ENCODE data around the gene DYNC2LI1. TPM values are rescaled to one million over a fixed set of nuclear protein-coding genes. Genes with fewer than 3 reads are reported as not detected.

The DYNC2LI1 gene
- total and polyA plus RNA-seq, 8 donors: 3.5 to 43.1 (median 26.4) TPM

DNA sequence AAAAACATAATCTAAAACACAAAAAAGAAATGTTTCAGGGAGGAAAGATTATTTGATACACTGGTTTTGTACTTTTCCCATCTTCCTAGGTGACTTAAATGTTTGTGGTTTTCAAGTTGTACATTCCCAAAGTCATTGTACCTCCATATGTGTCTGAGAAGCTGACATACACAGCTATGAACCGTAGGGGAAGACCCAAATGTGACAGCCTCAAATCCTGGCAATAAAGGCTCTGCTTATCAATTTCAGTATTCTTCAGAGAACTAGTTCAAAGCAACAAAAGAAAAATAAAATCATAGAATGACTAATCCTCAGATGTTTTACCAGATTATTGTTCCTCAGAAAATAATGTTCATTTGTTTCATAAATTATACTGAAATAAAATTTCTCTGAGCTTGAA lies 2.5 kb downstream of the DYNC2LI1 start:
- no peak overlapping the region for H3K27ac ChIP-seq
- peaks cover 0 to 14% (median 4%) of the 10 kb centered on the region in 4 donors for H3K4me1 ChIP-seq
- intact Hi-C loops (cut with DNase I; ENCODE audit: low total_unique reads): no loop called here
- no peak for TF ChIP-seq POLR2AphosphoS5 (IDR thresholded peaks at IDR 0.05)
- no peak for TF ChIP-seq POLR2A (IDR thresholded peaks at IDR 0.05)
- no peak for TF ChIP-seq EP300 (IDR thresholded peaks at IDR 0.05)
- TF ChIP-seq, protein P1, sequence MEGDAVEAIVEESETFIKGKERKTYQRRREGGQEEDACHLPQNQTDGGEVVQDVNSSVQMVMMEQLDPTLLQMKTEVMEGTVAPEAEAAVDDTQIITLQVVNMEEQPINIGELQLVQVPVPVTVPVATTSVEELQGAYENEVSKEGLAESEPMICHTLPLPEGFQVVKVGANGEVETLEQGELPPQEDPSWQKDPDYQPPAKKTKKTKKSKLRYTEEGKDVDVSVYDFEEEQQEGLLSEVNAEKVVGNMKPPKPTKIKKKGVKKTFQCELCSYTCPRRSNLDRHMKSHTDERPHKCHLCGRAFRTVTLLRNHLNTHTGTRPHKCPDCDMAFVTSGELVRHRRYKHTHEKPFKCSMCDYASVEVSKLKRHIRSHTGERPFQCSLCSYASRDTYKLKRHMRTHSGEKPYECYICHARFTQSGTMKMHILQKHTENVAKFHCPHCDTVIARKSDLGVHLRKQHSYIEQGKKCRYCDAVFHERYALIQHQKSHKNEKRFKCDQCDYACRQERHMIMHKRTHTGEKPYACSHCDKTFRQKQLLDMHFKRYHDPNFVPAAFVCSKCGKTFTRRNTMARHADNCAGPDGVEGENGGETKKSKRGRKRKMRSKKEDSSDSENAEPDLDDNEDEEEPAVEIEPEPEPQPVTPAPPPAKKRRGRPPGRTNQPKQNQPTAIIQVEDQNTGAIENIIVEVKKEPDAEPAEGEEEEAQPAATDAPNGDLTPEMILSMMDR (IDR thresholded peaks at IDR 0.05): no peak
- H3K27me3 ChIP-seq: no peaks in the 10 kb centered on the region
- DNase-seq: no peak
- H3K36me3 ChIP-seq: peaks cover 0 to 22% (median 14%) of the 10 kb centered on the region in 4 donors
- no peak overlapping the region for H3K4me3 ChIP-seq
- no peaks in the 10 kb centered on the region for H3K9me3 ChIP-seq
- 70 to 91% (median 78%) methylated on average over 1 of the region's 1 CpG for whole genome bisulfite sequencing, 5 donors

DNA sequence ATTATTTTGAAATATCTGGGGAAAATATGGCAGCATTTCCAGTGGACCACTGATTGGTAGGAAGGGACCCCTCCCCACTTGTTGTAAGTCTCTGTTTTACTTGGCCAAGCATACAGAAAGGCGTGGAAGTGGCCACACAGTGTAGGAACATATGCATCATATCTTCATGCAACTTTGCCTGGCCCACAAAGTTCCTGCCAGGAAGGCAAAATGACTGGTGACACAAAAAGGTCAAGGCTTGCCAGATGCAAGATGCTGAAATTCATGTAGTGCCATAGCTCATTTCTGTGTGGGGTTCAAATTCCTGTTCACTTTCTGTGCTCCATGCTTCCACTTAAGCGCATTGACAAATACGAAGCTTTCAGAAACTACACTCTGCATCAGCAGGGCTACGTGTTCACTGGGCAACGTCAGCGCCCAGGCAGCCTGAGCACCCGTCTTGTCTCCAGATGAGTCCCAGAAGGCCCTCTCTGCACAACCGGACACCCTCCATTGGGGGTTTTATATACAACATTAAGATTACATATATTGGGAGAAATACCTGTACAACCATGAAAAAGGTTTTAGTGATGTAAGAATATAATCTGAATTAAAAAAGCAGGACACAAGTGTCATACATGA lies 3.6 kb downstream of the DYNC2LI1 start:
- no peak for DNase-seq
- H3K27ac ChIP-seq: no peak overlapping the region
- H3K27me3 ChIP-seq: no peaks in the 10 kb centered on the region
- peaks cover 0 to 14% (median 4%) of the 10 kb centered on the region in 4 donors for H3K4me1 ChIP-seq
- H3K36me3 ChIP-seq: peaks cover 0 to 22% (median 14%) of the 10 kb centered on the region in 4 donors
- no peaks in the 10 kb centered on the region for H3K9me3 ChIP-seq
- H3K4me3 ChIP-seq: no peak overlapping the region
- TF ChIP-seq POLR2A (IDR thresholded peaks at IDR 0.05) (no peak), POLR2AphosphoS5 (IDR thresholded peaks at IDR 0.05) (no peak), EP300 (IDR thresholded peaks at IDR 0.05) (no peak)
- TF ChIP-seq, protein P1 (IDR thresholded peaks at IDR 0.05): no peak
- intact Hi-C loops (cut with DNase I; ENCODE audit: low total_unique reads): no loop called here
- 95 to 98% (median 98%) methylated on average over 8 of the region's 8 CpGs for WGBS, 5 donors

DNA sequence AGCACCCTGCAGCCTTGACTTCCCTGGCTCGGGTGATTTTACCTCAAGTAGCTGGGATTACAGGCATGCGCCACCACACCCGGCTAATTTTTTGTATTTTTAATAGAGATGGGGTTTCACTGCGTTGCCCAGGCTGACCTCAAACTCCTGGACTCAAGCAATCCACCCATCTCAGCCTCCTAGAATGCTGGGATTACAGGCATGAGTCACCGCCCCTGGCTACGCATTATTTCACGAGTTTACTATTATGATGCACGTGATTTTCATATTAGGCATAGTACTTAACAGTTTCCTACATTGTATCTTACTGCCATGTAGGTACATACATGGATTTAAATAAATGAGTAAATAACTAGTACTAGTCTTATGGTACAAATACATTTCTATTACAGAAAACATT lies 4.4 kb downstream of the DYNC2LI1 start:
- H3K9me3 ChIP-seq: no peaks in the 10 kb centered on the region
- intact Hi-C loops (cut with DNase I; ENCODE audit: low total_unique reads): no loop called here
- DNase-seq: no peak
- H3K27ac ChIP-seq: no peak overlapping the region
- H3K4me1 ChIP-seq: peaks cover 0 to 14% (median 4%) of the 10 kb centered on the region in 4 donors
- TF ChIP-seq, protein P1 (IDR thresholded peaks at IDR 0.05): no peak
- no peak for TF ChIP-seq EP300 (IDR thresholded peaks at IDR 0.05)
- no peak for TF ChIP-seq POLR2A (IDR thresholded peaks at IDR 0.05)
- TF ChIP-seq POLR2AphosphoS5 (IDR thresholded peaks at IDR 0.05): no peak
- H3K4me3 ChIP-seq: no peak overlapping the region
- no peaks in the 10 kb centered on the region for H3K27me3 ChIP-seq
- WGBS, 5 donors: 92 to 97% (median 94%) methylated on average over 8 of the region's 8 CpGs
- peaks cover 0 to 22% (median 14%) of the 10 kb centered on the region in 4 donors for H3K36me3 ChIP-seq

DNA sequence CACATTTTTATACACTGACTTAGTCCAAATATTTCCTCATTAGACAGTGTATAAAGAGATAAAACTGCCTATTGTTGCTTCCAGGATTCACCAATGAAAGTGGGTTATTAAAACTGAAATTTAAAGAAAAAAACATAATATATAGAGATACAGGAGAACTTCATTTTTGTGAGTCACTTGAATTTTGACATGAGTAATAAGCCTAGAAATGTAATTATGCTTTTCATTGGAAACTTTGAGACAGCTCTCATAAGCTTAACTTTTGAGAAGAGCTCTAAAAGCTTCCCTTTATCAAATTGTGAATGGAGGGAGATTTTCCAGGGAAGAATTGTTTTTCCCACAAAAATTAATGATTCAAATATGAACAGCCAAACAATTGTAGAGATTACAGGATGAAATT lies 14.1 kb downstream of the DYNC2LI1 start:
- Histone ChIP-seq H3K9me3 (no peaks in the 10 kb centered on the region), H3K36me3 (peaks cover 0 to 62% (median 48%) of the 10 kb centered on the region in 4 donors), H3K4me1 (peaks cover 0 to 5% (median 0%) of the 10 kb centered on the region in 4 donors), H3K4me3 (no peak overlapping the region), H3K27me3 (no peaks in the 10 kb centered on the region), H3K27ac (no peak overlapping the region)
- intact Hi-C loops (cut with DNase I; ENCODE audit: low total_unique reads): no loop called here
- no peak for DNase-seq
- TF ChIP-seq POLR2A (IDR thresholded peaks at IDR 0.05) (no peak), POLR2AphosphoS5 (IDR thresholded peaks at IDR 0.05) (no peak), EP300 (IDR thresholded peaks at IDR 0.05) (no peak)
- TF ChIP-seq, protein P1 (IDR thresholded peaks at IDR 0.05): no peak

Data from stomach (tissue), 9 donors.